Esophagus (tissue), 2 donors: ENCODE measurements around the gene XKRX. TPM values are rescaled to one million over a fixed set of nuclear protein-coding genes. Genes with fewer than 3 reads are reported as not detected.

Experiments used
- H3K27ac ChIP-seq, 2 donors: one replicate each; pipeline ENCODE4 v1.5.1; 2013; ENCODE audit warnings: low read depth in 2 of 2, mild to moderate bottlenecking in 2 of 2, inconsistent platforms in 1 of 2, low read length in 1 of 2, moderate library complexity in 1 of 2
- H3K27me3 ChIP-seq, 2 donors: one replicate each; pipeline ENCODE4 v1.6.1; 2013; ENCODE audit warnings: low read length in 2 of 2, control low read depth in 1 of 2, mild to moderate bottlenecking in 1 of 2; ENCODE audit not compliant: insufficient read depth in 2 of 2, control insufficient read depth in 1 of 2
- H3K36me3 ChIP-seq, 2 donors: one replicate each; pipeline ENCODE4 v1.6.1; 2013; ENCODE audit warnings: low read length in 1 of 2; ENCODE audit not compliant: control insufficient read depth in 2 of 2, insufficient read depth in 2 of 2
- H3K4me1 ChIP-seq, 2 donors: one replicate each; pipeline ENCODE4 v1.6.1; 2013; ENCODE audit warnings: low read length in 1 of 2; ENCODE audit not compliant: control insufficient read depth in 2 of 2, insufficient read depth in 2 of 2
- H3K4me3 ChIP-seq, 2 donors: one replicate each; pipeline ENCODE4 v1.5.1; 2013; ENCODE audit warnings: low read length in 2 of 2, mild to moderate bottlenecking in 2 of 2, low read depth in 1 of 2, moderate library complexity in 1 of 2
- H3K9me3 ChIP-seq, 2 donors: one replicate each; pipeline ENCODE4 v1.6.1; 2013; ENCODE audit warnings: mild to moderate bottlenecking in 2 of 2, low read depth in 1 of 2, low read length in 1 of 2, moderate library complexity in 1 of 2; ENCODE audit not compliant: control insufficient read depth in 2 of 2, insufficient read depth in 1 of 2
- WGBS, 2 donors: extraction: QIAGEN DNeasy Blood & Tissue Kit; methylation state at CpG; one replicate each; pipeline ENCODE4 v1.1.7; 2013; 5-methylcytosine and 5-hydroxymethylcytosine counted together
- polyA plus RNA-seq, 2 donors: library from polyadenylated mRNA; stranded (reverse); fragments of 200-250 nt; gene quantifications; one replicate each; pipeline ENCODE4 v1.2.3, GENCODE V29; 2013
- donor health status: healthy with polysubstance abuse.
- donor health status: Bipolar disorder and iron deficiency.

Gene XKRX
- 1 to 10 TPM; 1.5 to 2.6 TPM for polyA plus RNA-seq

DNA sequence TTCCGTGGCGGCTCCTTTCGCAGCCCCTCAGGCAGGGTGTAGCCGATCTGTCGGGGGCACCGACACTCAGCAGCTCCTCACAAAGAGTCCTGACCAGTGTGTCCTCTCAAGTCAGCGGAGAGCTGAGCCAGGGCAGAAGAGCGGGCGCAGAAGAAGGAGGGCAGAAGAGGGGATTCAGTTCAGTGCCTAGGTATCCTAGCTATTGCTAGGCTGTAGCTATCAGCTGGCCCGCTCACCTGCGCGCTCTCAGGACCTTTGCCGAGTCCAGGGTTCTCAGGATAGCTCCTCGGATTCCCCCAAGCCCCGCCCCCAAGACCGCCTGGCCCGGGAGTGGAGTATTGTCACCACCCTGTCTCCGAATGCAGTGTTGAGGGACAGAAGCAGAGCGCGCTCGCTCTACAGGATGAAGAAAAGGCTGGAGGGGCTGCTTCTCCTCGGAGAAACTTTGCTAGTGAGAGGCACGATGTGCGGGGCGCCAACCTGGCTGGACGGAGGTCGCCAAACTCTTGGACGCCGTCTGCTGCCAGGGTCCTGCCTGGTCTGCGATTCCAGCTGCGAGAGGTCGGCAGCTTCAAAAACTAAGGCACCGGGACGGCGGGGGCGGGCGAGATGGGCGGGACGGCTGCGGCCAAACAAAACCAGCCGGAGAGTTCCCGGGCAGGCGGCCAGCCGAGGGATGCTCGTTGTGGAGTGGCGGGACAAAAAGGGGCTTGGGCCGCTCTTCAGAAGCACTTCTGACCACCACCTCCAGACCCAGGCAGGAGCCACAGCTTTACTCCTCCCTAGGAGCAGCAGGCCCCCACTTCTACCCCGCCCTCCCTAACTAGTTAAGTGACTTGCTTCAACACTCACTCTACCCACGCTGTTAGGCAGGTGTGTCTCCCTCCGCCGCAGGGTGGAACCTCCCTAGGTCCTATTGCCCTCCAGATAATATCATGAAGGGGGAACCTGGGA lies at the start of gene XKRX:
XKRX (minus strand) TSS at position 258 of the 954 bp plus-strand sequence. CDS start 613 bp downstream, outside the sequence.
- WGBS, 2 donors: 1 to 26% methylated on average over 51 of the region's 51 CpGs

DNA sequence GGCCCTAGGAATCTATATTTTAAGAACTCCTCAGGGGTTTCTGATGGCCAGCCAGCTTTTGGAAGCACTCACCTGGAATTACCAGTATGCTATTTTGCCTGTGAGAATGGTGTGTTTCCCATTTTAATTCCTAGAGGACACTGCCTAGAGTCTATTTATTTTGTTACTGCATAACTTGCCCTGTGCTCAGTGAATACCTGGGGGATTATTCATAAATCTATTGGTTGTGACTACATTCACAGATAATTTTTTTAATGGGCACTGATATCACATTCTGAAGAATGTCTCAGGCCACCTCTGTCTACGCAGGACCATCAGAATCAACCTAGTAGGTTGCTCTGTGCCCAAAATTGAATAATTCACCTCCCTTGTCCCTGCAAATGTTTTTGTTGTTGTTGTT lies 47.5 kb upstream of the XKRX start:
- Histone ChIP-seq H3K27ac (no peak overlapping the region), H3K27me3 (no peaks in the 10 kb centered on the region), H3K4me3 (no peak overlapping the region), H3K4me1 (no peaks in the 10 kb centered on the region), H3K36me3 (no peaks in the 10 kb centered on the region), H3K9me3 (no peaks in the 10 kb centered on the region)
- WGBS, 2 donors: 87 to 90% methylated on average over 1 of the region's 1 CpG

More for the DNA sequence above, at the start of gene XKRX:
- Histone ChIP-seq H3K4me1 (no peaks in the 10 kb centered on the region), H3K4me3 (peak within 1 kb of the TSS; percentile 39 to 62), H3K36me3 (no peaks in the 10 kb centered on the region), H3K27me3 (no peaks in the 10 kb centered on the region), H3K27ac (peak within 1 kb of the TSS; percentile 70 to 81), H3K9me3 (no peaks in the 10 kb centered on the region)

DNA sequence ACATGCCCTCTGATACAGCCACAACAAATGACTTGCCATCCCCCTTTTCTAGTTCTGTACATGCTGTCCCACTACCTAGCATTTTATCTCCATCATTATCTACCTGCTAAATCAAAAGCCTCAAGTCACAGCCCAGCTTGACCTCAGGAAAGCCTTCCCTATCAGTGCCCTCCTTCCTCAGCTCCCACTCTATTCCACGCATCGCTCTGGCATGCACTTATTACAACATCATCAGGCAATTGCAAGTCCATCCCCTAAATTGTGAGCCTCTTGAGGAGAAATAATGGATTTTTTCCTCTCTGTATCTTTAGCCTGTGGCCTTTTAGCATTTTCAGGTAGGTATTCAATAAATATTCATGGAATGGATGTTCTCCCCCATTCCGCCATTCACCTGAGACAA lies 46.5 kb upstream of the XKRX start:
- Histone ChIP-seq H3K36me3 (no peaks in the 10 kb centered on the region), H3K4me1 (no peaks in the 10 kb centered on the region), H3K4me3 (no peak overlapping the region), H3K9me3 (no peaks in the 10 kb centered on the region), H3K27ac (no peak overlapping the region), H3K27me3 (no peaks in the 10 kb centered on the region)
- WGBS, 2 donors: 91 to 96% methylated on average over 3 of the region's 3 CpGs

DNA sequence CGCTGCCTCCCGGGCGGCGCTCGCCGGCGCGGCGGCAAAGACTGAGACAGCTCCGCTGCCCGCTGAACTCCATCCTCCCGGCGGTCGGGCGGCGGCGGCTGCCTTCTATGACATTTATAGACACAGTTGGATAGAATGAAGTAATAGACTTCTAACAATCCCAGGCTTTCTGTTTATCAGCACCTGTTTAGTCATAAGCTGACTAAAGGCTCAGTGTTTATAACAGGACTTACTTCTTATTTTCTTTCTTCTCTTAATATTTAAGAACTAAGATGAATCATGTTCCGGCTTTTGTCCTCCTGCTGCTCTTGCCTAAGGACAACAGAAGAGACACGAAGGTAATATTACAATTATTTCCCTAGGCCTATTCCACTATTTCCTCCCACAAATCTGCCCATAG lies 44.7 kb upstream of the XKRX start:
- no peaks in the 10 kb centered on the region for H3K9me3 ChIP-seq
- WGBS, 2 donors: 86 to 87% methylated on average over 9 to 11 of the region's 19 CpGs
- H3K4me1 ChIP-seq: no peaks in the 10 kb centered on the region
- no peak overlapping the region for H3K4me3 ChIP-seq
- H3K27ac ChIP-seq: no peak overlapping the region
- no peaks in the 10 kb centered on the region for H3K36me3 ChIP-seq
- H3K27me3 ChIP-seq: no peaks in the 10 kb centered on the region

DNA sequence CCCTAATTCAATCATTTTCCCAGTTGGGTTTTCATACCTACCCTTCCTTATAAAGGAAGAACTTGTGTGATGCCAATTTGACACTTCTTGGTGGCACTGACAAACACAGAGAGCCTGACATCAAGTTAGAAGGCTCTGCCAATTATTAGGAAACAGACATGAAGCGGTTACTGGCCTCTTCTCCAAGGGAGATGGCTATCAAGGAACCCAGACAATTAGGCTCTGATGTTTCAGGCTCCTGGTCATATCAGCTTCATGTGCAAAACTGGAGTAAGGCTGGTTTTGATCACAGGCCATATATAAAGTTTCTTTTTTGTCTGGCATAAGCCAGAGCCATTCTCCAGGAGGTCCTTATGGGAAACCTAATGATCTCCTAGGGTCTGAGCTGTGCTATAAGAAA lies 41.2 kb upstream of the XKRX start:
- Histone ChIP-seq H3K9me3 (no peaks in the 10 kb centered on the region), H3K27me3 (no peaks in the 10 kb centered on the region), H3K4me3 (no peak overlapping the region), H3K27ac (no peak overlapping the region), H3K4me1 (no peaks in the 10 kb centered on the region), H3K36me3 (no peaks in the 10 kb centered on the region)
- WGBS, 2 donors: 78 to 86% methylated on average over 1 of the region's 1 CpG

DNA sequence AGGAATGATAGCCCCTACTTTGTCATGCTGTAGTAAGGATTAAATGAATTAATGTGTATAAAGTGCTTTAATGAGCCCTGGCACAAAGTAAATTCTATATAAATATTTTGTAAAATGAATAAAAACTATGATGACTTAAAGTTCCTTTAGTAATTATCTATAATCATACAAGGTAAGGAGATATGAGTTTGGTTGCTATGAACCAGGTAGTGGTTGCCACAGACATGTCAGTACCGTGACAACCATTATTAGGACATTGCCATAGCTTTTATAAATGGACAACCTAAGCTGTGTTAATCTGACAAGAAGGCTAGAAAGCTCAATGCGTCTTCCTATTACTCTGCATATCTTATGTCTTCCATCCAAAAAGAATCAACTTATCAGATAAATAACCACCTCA lies 40.7 kb upstream of the XKRX start, which contains the start of gene ARL13A:
ARL13A (plus strand) TSS at position 301 of the 400 bp plus-strand sequence. CDS start 3,982 bp downstream, outside the sequence.
- Histone ChIP-seq H3K36me3 (no peaks in the 10 kb centered on the region), H3K9me3 (no peaks in the 10 kb centered on the region), H3K27me3 (no peaks in the 10 kb centered on the region), H3K4me1 (no peaks in the 10 kb centered on the region), H3K4me3 (no peak within 1 kb of the TSS), H3K27ac (no peak within 1 kb of the TSS)
- WGBS, 2 donors: 63 to 96% methylated on average over 2 of the region's 2 CpGs

DNA sequence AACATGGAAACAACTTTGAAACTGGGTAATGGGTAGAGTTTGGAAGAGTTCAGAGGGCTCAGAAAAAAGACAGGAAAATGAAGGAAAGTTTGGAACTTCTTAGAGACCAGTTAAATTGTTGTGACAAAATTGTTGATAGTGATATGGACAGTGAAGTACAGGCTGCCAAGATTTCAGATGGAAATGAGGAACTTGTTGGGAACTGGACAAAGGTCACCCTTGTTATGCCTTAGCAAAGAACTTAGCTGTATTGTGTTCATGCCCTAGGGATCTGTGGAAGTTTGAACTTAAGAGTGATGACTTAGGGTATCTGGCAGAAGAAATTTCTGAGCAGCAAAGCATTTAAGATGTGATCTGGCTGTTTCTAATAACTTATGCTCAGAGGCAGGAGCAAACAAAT lies 35.6 kb upstream of the XKRX start:
- no peaks in the 10 kb centered on the region for H3K4me1 ChIP-seq
- no peaks in the 10 kb centered on the region for H3K36me3 ChIP-seq
- H3K9me3 ChIP-seq: peaks cover 0 to 2% of the 10 kb centered on the region in 2 donors
- H3K27me3 ChIP-seq: no peaks in the 10 kb centered on the region
- H3K27ac ChIP-seq: no peak overlapping the region
- no peak overlapping the region for H3K4me3 ChIP-seq

DNA sequence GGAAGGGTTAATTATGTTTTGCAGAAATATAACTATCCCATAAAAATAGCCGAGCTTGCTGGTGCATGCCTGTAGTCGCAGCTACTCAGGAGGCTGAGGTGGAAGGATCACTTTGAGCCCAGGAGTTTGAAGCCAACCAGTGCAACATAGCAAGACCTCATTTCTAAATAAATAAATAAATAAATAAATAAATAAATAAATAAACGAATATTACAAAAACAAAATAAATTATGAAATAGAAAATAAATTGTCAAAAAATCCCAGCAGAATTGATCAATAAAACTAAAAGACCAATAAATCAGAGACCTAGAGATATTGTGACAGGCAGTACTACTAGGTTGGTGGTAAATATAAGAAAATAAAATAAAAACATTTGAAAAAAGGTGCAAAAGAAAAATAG lies 34.1 kb upstream of the XKRX start:
- H3K9me3 ChIP-seq: peaks cover 0 to 2% of the 10 kb centered on the region in 2 donors
- no peaks in the 10 kb centered on the region for H3K4me1 ChIP-seq
- no peak overlapping the region for H3K4me3 ChIP-seq
- no peaks in the 10 kb centered on the region for H3K27me3 ChIP-seq
- no peaks in the 10 kb centered on the region for H3K36me3 ChIP-seq
- WGBS, 2 donors: 81 to 82% methylated on average over 3 of the region's 3 CpGs
- no peak overlapping the region for H3K27ac ChIP-seq

DNA sequence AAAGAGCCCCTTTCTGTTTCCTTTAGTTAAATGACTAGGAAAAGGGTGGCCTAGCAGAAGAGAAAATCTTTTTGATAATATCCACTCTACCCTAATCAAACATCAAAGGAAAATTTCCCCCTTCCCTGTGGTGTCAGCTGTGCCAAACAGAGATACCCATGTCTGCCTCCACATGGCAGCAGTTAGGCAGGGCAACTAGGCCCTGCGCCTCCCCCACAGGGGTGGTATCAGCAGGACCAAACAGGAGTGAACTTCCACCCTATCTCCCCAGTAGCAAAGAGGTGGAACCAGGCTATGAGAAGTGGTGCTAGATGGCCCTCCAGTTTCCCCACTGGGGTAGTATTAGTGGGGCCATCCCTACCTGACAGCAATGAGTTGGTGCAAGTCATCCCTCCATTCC lies 19.8 kb upstream of the XKRX start:
- Histone ChIP-seq H3K4me3 (no peak overlapping the region), H3K4me1 (no peaks in the 10 kb centered on the region), H3K27me3 (no peaks in the 10 kb centered on the region), H3K36me3 (no peaks in the 10 kb centered on the region), H3K9me3 (no peaks in the 10 kb centered on the region), H3K27ac (no peak overlapping the region)
- WGBS, 2 donors: 94 to 100% methylated on average over 1 of the region's 1 CpG
